NCI-H82 treated with DMSO at 0.1 percent for 48 hours (cell line): Measurements from ENCODE around the gene TLDC2.
"Not testable (repeated sequence)": the region's sequence is repeated elsewhere in the genome, so short reads cannot be mapped to it uniquely, and the experiment has no call there.

Experiments
- DNase-seq: peaks from one replicate; lab custom pipeline; 2025; ENCODE audit not compliant: unreplicated experiment; lab: John Stamatoyannopoulos, UW

TLDC2 gene

DNA sequence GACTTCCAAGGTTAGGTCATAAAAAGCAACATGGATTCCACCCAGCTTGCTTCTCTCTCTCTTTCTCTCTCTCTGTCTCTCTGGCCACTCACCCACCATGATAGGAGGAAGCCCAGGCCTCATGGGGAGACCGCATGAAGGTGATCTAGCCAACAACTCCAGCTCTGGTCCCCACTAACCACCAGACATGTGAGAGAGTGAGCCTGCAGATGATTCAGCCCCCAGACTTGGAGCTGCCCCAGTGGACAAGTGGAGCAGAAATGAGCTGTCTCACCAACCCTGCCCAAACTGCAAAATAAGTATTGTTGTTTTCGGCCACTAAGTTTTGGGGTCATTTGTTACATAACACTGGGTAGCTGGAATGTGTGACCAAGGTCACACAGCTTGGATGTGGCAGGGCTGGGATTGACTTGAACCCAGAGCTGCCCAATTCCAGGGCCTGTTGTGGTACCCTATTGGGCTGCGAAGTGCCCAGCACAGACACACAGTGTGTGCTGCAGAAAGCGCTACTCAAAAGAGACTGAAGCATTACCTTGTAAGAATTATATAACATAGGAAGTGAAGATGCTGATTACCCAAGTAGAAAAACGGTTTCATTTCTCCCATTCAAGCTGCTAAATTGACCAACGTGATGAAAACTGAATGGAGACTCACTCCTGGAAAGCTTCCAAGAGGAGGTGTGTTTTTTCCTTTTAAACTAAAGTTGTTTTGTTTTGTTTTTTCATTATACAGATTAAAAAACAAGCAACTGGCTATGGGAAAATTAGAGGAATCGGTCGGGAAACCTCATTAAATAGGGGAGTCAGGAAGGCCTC, 9.1 kb upstream of the TLDC2 start:
- DNase-seq: no peak

DNA sequence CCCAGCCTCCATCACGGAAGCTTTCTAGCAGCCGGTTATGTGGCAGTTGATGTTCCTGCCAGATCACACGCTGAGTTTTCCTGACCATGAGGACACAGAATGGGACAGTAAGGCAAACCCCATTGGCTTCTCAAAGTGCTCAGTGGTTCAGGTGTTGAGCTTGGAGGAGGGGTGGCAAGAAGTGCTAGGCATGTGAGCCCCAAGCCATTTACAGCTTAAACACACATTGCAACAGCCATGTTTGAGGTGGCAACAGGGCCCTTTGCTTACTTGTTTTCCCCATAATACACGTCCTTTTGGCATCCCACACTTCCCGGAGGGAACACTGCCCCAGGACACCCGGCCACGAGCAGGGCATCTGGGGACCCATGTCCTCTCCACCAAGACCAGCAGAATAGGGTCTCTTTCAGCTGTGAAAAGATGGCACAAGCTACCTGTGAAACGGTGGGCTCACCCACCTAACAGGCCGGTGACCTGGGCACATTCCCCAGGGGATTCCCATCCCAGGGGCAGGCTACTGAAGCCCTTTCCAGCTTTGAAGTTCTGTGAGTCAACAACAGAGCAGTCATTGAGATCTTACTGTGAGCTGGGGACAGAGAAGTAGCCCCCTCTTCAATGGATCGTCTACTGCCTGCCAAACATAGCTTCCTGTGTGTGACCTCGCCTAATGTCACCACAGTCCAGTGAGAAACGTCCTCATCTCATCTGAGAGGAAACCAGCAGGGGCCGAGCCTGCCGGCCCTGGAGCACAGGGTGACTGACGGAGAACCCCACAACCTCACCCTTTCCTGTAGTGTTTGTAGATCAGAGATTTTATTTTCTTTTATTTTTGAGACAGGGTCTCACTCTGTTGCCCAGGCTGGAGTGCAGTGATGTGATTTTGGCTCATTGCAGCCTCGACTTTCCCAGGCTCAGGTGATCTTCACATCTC, 4.0 kb upstream of the TLDC2 start:
- DNase-seq: no peak

DNA sequence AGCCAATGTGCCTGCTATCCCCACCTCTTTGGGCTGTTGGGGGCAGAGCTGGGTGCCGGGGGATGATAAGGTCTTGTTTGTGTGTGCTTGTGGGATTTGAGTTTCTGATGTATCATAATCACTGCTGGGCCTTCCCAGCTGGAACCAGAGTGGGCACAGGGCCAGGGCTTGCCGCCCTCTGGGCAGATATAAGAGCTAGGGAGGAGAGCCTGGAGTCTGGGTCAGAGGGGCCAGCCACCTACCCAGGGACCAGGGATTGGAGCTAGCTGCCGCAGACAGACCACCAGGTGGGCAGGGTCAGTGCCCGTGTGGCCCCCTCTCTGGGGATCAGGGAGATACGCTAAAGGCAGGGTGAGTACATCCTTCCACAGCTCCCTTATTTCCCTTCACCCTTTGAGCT, 3.1 kb upstream of the TLDC2 start:
- DNase-seq: no peak

DNA sequence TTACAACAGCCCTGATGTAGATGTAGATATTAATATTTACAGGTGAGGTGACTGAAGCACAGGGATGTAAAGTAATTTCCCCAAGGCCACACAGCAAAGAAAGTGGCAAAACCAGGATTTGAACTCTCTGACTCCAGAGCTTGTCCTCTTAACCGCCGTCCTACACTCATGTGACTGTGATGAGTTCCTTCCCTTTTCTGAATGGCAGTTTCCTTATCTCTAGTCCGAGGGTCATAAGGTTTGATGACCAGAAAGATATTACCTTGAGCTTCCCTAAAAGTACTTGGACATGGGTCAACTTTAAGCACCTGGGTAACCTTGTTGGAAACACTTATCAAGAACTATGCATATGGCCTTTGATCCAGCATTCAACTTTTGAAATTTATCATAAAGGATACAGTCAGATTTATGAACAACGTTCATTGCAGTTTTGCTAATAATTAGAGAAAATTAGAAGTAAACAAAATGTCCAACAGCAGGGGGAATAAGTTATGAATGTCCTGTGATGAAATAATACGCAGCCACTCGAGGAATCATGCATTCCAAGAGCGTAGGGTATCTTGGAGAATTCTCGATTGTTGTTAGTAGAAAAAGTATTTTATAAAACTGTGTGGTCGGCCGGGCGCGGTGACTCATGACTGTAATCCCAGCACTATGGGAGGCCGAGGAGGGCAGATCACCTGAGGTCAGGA, 2.3 kb upstream of the TLDC2 start:
- no peak for DNase-seq

DNA sequence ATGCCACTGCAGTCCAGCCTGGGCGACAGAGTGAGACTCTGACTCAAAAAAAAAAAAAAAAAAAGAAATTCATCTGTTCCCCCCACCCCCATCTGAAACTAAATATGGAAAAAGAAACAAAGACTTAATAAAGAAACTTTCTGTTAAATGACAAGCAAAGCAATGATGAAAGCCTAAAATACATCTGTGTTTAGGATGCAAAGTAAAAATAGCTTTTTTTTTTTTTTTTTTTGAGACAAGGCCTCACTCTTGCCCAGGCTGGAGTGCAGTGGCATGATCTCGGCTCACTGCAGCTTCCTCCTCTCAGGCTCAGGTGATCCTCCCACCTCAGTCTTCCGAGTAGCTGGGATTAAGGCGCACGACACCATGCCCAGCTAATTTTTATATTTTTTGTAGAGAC, 845 bp upstream of the TLDC2 start:
- not testable (repeated sequence) for DNase-seq

DNA sequence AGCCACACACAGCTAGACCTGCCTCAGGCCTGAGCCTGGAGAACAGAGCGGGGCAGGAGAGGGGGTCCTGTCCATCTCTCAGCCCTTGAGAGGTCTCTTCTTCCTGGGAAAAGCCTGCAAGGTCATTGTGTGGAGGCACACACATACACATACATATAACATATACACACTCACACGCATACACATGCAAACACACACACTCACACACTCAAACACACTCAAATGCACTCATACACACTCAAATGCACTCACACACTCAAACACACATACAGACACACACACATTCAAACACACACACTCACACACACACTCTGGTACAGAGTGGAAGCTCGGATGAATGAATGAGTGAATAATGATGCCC, 515 bp downstream of the TLDC2 start:
- no peak for DNase-seq

DNA sequence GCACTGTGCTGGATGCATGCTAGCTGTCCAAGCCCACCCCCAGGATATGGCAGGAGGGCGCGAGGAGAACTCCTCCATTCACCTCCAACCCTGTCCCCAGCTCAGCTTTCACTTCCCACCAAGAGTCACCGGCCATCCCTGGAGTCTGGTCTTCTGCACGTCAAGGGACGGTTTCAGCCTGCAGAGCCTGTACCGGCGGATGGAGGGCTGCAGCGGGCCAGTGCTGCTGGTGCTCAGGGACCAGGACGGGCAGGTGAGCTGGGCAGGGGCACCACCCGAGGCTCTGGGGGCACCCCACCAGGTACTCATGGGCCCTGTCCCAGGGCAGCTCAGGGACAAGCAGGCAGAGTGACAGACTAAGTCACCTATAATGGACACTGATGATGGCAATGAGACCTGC, 3.0 kb downstream of the TLDC2 start:
- DNase-seq: no peak

DNA sequence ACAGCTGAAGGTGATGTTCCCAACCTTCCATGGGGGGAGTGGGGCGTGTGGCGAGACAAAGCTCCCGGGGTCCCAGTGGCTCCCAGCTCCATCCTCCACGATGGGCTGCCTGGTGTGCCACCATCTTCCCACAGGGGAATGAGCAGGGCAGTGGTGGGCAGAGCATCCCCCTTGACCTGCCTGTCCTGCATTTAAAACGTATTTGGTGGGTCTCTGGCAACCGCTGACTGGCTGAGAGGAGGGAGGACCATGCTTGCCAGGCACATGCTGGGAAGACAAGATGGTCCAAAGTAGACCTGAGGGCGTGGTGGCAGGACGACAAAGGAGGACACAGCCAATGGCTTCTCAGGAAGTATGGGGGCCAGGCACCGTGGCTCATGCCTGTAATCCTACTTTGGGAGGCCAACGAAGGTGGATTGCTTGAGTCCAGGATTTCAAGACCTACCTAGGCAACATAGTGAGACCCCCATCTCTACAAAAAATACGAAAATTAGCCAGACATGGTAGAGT, 4.9 kb downstream of the TLDC2 start:
- no peak for DNase-seq

DNA sequence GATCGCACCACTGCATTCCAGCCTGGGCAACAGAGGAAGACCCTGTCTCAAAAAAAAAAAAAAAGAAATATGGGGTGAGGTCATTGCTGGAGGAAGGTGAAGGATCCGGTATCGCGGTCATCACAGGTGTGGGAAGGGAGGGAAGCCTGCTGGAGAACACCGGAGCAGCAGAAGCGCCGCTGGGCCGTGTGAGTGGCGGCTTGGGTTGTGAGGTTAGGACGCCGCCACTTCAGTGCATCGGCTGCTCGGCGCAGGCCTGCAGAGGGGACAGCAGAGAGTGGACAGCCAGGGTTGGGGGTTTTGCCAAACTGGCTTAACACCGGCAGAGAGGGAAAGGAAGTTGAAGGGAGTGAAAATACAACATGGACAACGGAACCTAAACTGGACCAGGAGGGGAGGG, 5.4 kb downstream of the TLDC2 start:
- no peak for DNase-seq

DNA sequence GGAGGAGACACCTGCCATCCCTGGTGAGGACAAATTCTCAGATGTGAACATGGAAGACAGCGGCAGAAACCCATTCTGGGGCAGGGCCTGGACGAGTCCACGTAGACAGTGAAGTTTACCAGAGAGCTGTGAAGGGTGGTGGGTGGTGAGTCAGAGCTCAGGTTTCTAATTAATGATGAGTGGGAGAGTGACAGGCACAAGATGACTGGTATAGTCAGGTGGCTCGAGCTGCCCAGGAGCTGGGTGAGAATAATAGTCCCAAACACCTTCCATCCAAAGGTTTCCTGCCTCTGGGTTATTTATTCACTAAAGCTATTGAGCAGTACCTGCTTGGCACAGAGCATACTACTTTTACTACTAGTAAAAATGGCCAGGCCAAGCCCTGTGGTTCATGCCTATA, 6.0 kb downstream of the TLDC2 start:
- no peak for DNase-seq

DNA sequence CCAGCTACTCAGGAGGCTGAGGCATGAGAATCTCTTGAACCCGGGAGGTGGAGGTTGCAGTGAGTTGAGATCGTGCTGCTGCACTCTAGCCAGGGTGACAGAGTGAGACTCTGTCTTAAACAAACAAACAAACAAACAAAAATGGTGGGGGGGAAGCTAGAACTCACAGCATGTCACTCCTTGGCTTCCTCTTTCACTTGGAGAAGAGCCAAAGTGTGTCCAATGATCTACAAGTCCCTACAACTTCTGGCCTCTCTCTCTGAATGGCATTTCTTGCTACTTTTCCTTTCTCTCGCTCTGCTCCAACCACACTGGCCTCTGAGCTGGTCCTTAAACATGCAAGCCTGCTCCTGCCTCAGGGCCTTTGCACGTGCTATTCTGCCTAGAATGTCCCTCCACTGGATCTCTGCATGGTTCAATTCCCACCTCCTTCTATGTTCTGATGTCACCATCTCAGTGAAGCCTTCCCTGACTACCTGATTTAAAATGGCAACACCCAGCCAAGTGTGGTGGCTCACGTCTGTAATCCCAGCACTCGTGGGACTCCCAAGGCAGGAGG, 8.1 kb downstream of the TLDC2 start:
- no peak for DNase-seq

DNA sequence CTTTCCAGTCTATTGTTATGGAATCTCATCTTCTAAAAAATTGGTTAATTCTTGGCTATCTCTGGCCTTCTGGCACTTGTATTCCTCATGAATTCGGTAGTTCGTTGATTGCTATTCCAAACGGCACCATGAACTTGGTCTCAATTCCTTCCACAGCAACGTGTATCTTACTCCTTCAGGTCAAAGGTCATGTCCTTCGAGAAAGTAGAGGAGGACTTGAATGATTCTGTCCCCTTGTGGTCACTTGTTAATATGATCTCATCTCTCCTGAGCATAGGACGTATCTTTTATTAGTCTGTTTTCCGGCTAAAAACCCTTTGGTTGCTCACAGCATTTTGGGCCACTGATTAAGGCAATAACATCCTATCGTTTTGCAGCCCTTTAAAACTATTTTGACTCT, 9.4 kb downstream of the TLDC2 start:
- DNase-seq: no peak

DNA sequence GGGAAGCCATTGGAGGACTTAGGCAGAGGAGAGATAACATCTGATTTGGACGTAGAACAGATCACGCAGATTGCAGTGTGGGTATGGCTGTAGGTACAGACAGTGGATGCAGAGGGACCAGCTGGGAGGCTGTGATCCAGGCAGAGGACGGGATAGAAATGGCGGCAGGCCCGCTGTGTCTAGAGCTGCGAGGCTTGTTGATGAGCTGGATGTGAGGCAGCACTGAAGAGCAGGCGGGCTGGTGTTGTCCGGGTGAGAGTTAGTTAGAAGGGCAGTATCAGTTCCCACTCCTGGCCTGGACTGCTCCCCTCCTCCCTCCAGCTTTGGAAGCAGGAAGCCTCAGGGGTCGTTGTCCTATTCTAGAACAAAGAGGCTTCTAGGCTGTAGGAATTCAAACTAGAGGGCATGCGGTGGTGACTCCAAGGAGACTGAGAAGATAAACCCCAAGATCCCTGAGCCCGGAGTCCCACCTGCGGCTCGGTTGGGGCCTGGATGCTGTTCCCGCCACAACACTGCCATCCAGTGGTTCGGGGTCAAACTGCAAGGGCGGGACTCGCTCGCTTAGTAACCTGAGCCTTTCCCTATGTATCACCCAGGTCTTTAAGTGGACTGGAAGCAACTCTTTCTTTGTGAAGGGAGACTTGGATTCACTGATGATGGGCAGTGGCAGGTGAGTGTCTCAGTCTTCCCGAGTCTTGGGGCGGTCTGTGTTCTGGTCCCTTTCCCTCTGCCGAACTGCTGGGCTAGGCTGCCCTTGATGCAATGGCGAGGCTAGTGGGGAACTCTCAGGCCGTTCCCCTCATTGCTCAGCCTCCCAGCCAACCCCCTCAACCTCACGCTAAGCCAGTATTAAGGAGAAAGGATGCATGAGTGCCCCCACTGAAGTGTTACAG, 11.2 kb downstream of the TLDC2 start:
- DNase-seq: peak; percentile 72

DNA sequence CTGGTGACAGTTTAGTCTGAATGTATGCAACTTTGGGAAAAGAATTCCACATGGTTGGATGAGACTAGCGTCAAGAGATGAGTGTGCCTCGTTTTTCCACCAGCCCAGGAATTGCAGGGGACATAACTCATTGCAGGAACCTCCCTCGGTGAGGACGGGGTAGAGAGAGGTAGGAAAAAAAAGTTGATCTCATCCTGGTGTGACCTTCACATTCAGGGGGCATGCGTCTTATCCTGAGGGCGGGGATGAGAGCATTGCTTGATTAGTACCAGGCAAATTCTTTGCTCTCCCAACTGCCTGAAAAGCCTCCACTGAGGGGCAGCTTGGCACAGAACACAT, 11.8 kb downstream of the TLDC2 start:
- no peak for DNase-seq

DNA sequence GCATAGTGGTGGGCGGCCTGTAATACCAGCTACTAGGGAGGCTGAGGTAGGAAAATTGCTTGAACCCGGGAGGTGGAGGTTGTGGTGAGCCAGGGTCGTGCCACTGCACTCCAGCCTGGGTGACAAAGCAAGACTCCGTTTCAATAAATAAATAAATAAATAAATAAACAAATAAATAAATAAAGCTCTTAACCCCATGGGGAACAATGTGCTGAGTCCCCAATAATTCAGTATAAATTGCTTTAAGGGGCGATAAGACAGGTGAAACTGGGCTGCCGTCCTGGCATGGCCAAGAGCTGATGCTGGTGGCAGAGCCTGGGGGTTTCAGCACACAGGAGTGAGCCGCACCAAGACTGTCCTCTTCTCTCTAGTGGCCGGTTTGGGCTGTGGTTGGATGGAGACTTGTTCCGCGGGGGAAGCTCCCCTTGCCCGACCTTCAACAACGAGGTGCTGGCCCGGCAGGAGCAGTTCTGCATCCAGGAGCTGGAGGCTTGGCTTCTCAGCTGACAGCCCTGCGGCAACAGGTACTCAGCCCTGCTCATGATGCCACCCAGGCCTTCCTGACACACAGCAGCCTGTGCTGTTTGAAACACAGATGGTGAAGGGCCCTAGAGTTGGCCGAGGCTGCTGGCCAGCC, 13.1 kb downstream of the TLDC2 start:
- DNase-seq: no peak

DNA sequence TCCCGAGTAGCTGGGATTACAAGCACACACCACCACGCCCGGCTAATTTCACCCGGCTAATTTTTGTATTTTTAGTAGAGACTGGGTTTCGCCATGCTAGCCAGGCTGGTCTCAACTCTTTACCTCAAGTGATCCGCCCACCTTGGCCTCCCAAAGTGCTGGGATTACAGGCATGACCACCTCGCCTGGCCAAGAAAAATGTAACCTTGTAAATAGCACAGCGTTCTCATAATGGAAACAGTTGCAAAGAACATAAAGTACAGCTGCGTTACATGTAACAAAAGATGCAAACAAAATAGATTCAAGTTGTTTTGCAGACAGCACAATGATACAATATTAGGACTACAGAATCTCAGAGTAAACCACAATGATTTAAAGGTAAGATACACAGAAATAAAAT, 14.6 kb downstream of the TLDC2 start:
- no peak for DNase-seq

DNA sequence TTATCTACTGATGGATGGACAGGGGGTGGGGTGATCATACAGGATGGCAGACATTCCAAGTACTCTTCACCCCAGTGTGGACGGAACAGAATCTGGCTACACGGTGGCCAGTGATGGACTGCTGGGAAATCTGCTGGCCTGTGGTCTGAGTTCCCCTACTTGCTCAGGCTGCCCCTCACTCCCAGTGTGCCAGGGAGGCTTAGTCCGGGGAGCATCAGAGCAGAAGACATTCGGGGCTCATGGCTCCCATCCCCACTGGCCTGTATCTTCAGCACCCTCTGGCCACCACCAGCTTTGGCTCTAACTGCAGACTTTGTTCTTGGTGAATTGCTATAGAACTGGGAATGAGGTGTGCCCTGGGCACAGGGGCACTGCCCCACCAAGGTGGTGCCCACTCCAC, 15.3 kb downstream of the TLDC2 start:
- no peak for DNase-seq

DNA sequence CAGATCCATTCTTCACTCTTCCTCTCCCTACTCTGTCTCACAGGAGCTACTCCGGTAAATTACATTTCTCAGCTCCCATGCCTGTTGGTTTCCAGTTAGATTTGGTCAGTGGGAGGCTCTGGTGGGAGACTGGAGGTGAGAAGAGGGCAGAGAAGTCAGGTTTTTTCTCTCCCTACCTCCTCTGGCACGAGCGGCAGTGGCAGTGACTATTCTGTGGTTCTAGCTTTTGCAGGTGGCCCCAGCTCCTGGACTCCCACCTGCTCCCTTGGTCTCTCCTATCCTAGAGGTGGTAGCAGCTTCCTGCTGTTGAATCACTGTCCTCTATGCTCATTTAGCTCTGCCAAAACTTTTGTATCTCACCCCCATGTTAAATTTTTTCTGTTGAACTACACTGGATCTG, 17.9 kb downstream of the TLDC2 start:
- no peak for DNase-seq

DNA sequence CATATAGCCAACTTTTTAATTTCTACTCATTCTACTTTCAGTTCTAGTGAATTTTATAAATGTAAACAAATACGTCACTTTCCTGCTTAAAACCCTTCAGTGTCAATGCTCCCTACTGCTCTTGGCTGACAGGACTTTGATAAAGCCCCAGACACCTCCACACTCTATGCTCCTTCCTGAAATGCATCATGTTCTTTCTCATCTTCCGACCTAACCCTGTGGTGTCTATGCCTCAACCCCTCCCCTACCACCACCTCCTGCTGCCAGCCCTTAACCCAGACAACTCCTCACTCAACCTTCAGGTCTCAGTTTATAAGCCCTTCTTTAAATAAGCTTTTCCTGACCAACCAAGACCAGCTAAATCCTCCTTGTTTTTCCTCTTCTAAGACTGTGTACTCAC, 19.1 kb downstream of the TLDC2 start:
- DNase-seq: no peak

DNA sequence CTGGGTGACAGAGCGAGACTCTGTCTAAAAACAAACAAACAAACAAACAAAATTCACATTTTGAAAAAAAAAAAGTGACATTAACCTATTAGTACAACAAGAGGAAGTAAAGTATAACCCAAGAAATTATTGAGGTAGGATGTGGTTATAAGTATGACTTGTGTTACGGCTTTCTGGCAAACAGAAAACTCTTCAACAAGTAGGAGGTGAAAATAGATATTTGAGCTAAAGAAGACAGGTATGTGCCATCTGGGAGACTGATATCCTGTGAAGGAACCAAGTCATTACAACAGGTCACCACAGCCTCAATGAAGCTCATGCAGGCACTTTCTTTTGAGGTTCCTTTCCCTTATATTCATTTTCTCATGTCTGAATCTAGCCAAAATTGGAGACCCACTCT, 28.8 kb downstream of the TLDC2 start:
- DNase-seq: no peak
